Measurements from ENCODE around the gene TUBB4B.

GRCh38 chr9:137241490-137242268, 592 bp downstream of the TUBB4B start:
- TF ChIP-seq CTCF (IDR thresholded peaks at IDR 0.05) (no peak), POLR2A (IDR thresholded peaks at IDR 0.05) (no peak)

All from thyroid gland (tissue), 4 donors.